CD4-positive, alpha-beta memory T cell (primary cell): ENCODE data around the gene PGAP3. TPM values are rescaled to one million over a fixed set of nuclear protein-coding genes. Genes with fewer than 3 reads are reported as not detected.
"Not testable (repeated sequence)": the region's sequence is repeated elsewhere in the genome, so short reads cannot be mapped to it uniquely, and the experiment has no call there.

Source experiments
- CTCF ChIA-PET: fragments of 350-600 bp; sonication (Branson Sonifier 250); formaldehyde crosslinking; loops from one replicate; lab custom pipeline; 2021; ENCODE audit warnings: inconsistent platforms; ENCODE audit not compliant: partially characterized antibody; lab: Charles Lee
- POLR2A ChIA-PET: fragments of 350-600 bp; sonication (Branson Sonifier 250); formaldehyde crosslinking; loops from one replicate; lab custom pipeline; 2021; ENCODE audit not compliant: partially characterized antibody; lab: Charles Lee
- DNase-seq, 5 donors: peaks; one replicate each; pipeline versions ENCODE4 v3.0.0 to v3.0.0-alpha.2; 2020 to 2022; ENCODE audit warnings: mixed read lengths in 1 of 5
- H3K27ac ChIP-seq: one replicate; pipeline ENCODE4 v1.7.0; 2013; ENCODE audit warnings: low read depth, low read length
- H3K27me3 ChIP-seq: 2 replicates; pipeline ENCODE4 v1.7.0; 2013; ENCODE audit warnings: mild to moderate bottlenecking, low read length, moderate library complexity; ENCODE audit not compliant: insufficient read depth
- H3K36me3 ChIP-seq: 2 replicates; pipeline ENCODE4 v1.7.0; 2013; ENCODE audit warnings: mild to moderate bottlenecking, low read length, moderate library complexity; ENCODE audit not compliant: insufficient read depth
- H3K4me1 ChIP-seq: 2 replicates; pipeline ENCODE4 v1.7.0; 2013; ENCODE audit warnings: mild to moderate bottlenecking, low read length, moderate library complexity; ENCODE audit not compliant: insufficient read depth
- H3K4me3 ChIP-seq, 2 donors: one replicate each; pipeline ENCODE4 v1.7.0; 2013; ENCODE audit warnings: low read length in 2 of 2, mild to moderate bottlenecking in 1 of 2
- H3K9me3 ChIP-seq, 2 donors: one replicate each; pipeline ENCODE4 v1.7.0; 2013; ENCODE audit warnings: low read length in 2 of 2, control low read depth in 1 of 2; ENCODE audit not compliant: control insufficient read depth in 1 of 2
- H3K27ac Mint-ChIP-seq, 7 donors: one replicate each; pipeline ENCODE4 v1.8.0; 2020 to 2021; ENCODE audit warnings: mixed read lengths in 7 of 7, mild to moderate bottlenecking in 6 of 7, inconsistent platforms in 3 of 7, moderate library complexity in 3 of 7
- H3K27me3 Mint-ChIP-seq, 2 donors: one replicate each; pipeline ENCODE4 v1.8.0; 2020 to 2021; ENCODE audit warnings: mixed read lengths in 2 of 2
- H3K36me3 Mint-ChIP-seq, 2 donors: one replicate each; pipeline ENCODE4 v1.8.0; 2020 to 2021; ENCODE audit warnings: mixed read lengths in 2 of 2, inconsistent platforms in 1 of 2, mild to moderate bottlenecking in 1 of 2
- H3K4me1 Mint-ChIP-seq, 4 donors: one replicate each; pipeline ENCODE4 v1.8.0; 2020 to 2021; ENCODE audit warnings: mixed read lengths in 4 of 4, mild to moderate bottlenecking in 1 of 4
- H3K4me3 Mint-ChIP-seq, 8 donors: one replicate each; pipeline ENCODE4 v1.8.0; 2020 to 2021; ENCODE audit warnings: mixed read lengths in 8 of 8, mild to moderate bottlenecking in 7 of 8, moderate library complexity in 6 of 8, inconsistent platforms in 3 of 8
- H3K9me3 Mint-ChIP-seq, 8 donors: one replicate each; pipeline ENCODE4 v1.8.0; 2020 to 2021; ENCODE audit warnings: mixed read lengths in 8 of 8, mild to moderate bottlenecking in 5 of 8, inconsistent platforms in 3 of 8, moderate library complexity in 1 of 8
- intact Hi-C: fragments of 100-400 bp; cut with micrococcal nuclease; formaldehyde crosslinking; loops from one replicate; pipeline ENCODE4 v1.15.1; 2023
- polyA plus RNA-seq, 2 donors: library from polyadenylated mRNA; unstranded; fragments of 300-500 nt; fragmentation: Illumina TruSeq; gene quantifications; one replicate each; pipeline ENCODE4 v1.2.3, GENCODE V29; 2021
- total RNA-seq, 2 experiments: library from RNA; stranded (reverse); gene quantifications; one replicate each; pipeline ENCODE4 v1.2.3, GENCODE V29; 2021

PGAP3 gene
- total and polyA plus RNA-seq, 4 experiments from 2014 or later, result 22.1 to 30.5 (median 28.0) TPM

DNA sequence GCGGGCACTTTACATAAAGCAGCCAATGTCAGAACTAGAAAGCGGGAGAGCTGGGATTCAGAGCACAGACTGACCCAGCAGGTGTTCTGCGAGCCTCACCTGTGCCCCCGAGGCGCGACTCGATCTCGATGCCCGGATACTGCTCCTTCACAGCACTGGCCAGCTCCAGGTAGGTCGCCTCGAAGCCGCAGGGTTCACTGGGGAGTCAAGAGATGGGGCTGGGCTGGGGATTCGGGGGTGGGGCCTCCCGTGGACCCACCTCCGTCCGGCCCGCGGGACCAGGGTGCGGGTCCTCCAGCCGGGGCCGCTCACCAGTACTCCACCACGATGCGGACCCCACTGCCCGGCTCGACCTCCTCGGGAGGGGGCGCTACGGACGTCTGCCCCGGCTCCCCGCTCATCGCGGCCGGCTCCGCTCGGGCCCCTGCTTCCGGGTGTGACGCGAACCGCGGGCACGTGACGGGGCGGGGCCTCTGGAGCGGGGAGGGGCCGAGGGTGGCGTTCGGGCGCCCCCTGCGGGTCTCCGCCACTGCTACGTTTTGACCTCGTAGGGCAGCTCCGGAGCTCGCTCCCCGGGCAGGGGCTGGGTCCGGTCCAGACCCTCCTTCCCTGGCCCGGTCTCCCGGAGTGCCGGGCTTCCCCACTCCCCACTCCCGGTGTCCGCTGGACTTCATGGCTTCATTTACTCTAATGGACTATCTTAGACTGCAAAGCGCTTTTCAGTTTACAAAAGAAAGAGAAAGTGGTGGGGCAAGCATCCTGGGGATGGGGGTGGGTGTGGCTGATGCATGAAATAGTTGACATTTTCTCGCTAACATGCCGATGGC, 42.5 kb upstream of the PGAP3 start, which contains the start of gene MIEN1:
TSS of gene MIEN1 (minus strand) at position 438 of the 827 bp plus-strand sequence. CDS start at position 401, 37 bp downstream.
- ChIA-PET CTCF (interaction anchor here (0.6 to 4.6 kb wide), 34 partner anchors 10 to 192 kb away, joined by 3 to 47 read pairs (median 4); partner anchors contain the start of genes PGAP3 and PNMT), POLR2A (interaction anchor here (0.6 to 4.8 kb wide), 38 partner anchors 9 to 399 kb away, joined by 3 to 59 read pairs (median 5); partner anchors contain the start of genes IKZF3, PGAP3, PNMT and PSMD3)
- DNase-seq, result peak; percentile 87 to 97 (median 93)
- peak within 1 kb of the TSS; percentile 91 for H3K27ac ChIP-seq
- Mint-ChIP-seq H3K27me3 (no peaks in the 10 kb centered on the region), H3K9me3 (peaks cover 0 to 8% (median 0%) of the 10 kb centered on the region in 8 donors), H3K27ac (peak within 1 kb of the TSS; percentile 86 to 95 (median 93)), H3K4me1 (peaks cover 6 to 33% (median 12%) of the 10 kb centered on the region in 4 donors), H3K36me3 (peaks cover 9 to 25% of the 10 kb centered on the region in 2 donors), H3K4me3 (peak within 1 kb of the TSS; percentile 90 to 94 (median 92))
- no peaks in the 10 kb centered on the region for H3K9me3 ChIP-seq
- intact Hi-C loops, result loop anchor here (1.0 to 2.0 kb wide), 9 partner anchors 8 to 250 kb away; partner anchors contain the start of genes IKZF3, PGAP3, PNMT and PSMD3
- H3K4me3 ChIP-seq, result peak within 1 kb of the TSS; percentile 92 to 94
- no peaks in the 10 kb centered on the region for H3K27me3 ChIP-seq
- H3K36me3 ChIP-seq, result peaks cover 12% of the 10 kb centered on the region
- H3K4me1 ChIP-seq, result peaks cover 22% of the 10 kb centered on the region

DNA sequence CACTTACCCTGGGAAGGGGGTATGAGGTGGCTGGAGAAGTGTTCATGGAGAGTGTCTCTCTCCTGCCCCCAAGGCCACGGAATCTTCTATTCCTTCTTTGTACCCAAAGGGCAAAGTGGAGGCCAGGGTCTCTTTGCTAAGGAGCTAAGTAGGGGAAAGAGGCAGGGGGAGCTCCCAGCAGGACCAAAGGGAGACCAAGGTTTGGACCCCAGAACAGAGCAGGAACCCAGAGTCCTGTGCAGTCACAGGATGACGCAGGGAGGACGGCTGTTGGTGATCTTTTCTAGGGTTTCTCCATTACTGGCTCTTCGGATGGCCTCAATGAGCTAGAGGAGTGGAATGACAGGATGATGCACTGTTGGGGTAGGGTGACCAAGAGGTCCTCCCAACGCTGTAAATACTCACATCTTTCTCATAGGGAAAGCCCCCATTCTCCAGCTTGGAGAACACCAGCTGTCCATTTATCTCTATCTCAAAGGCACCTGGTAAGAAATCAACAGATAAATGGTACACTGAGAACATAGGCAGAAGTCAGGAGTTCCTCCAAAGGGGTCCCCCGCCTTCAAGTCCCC, 41.5 kb upstream of the PGAP3 start:
- no peaks in the 10 kb centered on the region for H3K27me3 Mint-ChIP-seq
- ChIA-PET POLR2A (interaction anchor here (0.6 to 4.8 kb wide), 32 partner anchors 9 to 268 kb away, joined by 3 to 59 read pairs (median 5); partner anchors contain the start of genes IKZF3, PGAP3, PSMD3 and STARD3), CTCF (interaction anchor here (0.6 to 4.6 kb wide), 23 partner anchors 9 to 155 kb away, joined by 3 to 47 read pairs (median 4); partner anchors contain the start of gene PNMT)
- Histone ChIP-seq H3K27me3 (no peaks in the 10 kb centered on the region), H3K9me3 (no peaks in the 10 kb centered on the region), H3K4me1 (peaks cover 22% of the 10 kb centered on the region), H3K36me3 (peaks cover 12% of the 10 kb centered on the region), H3K27ac (peak overlapping the region; percentile 91), H3K4me3 (peak overlapping the region; percentile 83 to 92)
- H3K4me3 Mint-ChIP-seq, result peak overlapping the region; percentile 90 to 94 (median 92)
- H3K36me3 Mint-ChIP-seq, result peaks cover 9 to 25% of the 10 kb centered on the region in 2 donors
- H3K9me3 Mint-ChIP-seq, result peaks cover 0 to 6% (median 0%) of the 10 kb centered on the region in 8 donors
- peak overlapping the region in 6 of 7 donors; percentile 86 to 94 (median 94) for H3K27ac Mint-ChIP-seq
- intact Hi-C loops, result no loop called here
- peaks cover 7 to 33% (median 12%) of the 10 kb centered on the region in 4 donors for H3K4me1 Mint-ChIP-seq
- DNase-seq, result no peak

DNA sequence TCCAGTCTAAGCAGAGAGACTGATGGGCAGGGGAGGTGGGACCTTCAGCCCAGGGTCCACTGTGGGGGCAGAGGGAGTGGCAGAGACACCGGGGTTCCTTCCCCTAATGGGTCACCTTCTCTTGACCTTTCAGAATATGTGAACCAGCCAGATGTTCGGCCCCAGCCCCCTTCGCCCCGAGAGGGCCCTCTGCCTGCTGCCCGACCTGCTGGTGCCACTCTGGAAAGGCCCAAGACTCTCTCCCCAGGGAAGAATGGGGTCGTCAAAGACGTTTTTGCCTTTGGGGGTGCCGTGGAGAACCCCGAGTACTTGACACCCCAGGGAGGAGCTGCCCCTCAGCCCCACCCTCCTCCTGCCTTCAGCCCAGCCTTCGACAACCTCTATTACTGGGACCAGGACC, 39.7 kb upstream of the PGAP3 start:
- Histone ChIP-seq H3K9me3 (no peaks in the 10 kb centered on the region), H3K4me1 (peaks cover 22% of the 10 kb centered on the region), H3K36me3 (peaks cover 12% of the 10 kb centered on the region), H3K27ac (no peak overlapping the region), H3K4me3 (no peak overlapping the region), H3K27me3 (no peaks in the 10 kb centered on the region)
- no peaks in the 10 kb centered on the region for H3K27me3 Mint-ChIP-seq
- ChIA-PET CTCF (interaction anchor here (4.6 kb wide), 1 partner anchor 74 kb away, joined by 30 read pairs; no protein-coding TSS in a partner anchor), POLR2A (no interaction called here)
- no peak overlapping the region for H3K27ac Mint-ChIP-seq
- H3K36me3 Mint-ChIP-seq, result peaks cover 12 to 25% of the 10 kb centered on the region in 2 donors
- DNase-seq, result no peak
- H3K9me3 Mint-ChIP-seq, result peaks cover 0 to 4% (median 0%) of the 10 kb centered on the region in 8 donors
- H3K4me3 Mint-ChIP-seq, result no peak overlapping the region
- intact Hi-C loops, result no loop called here
- peaks cover 7 to 33% (median 12%) of the 10 kb centered on the region in 4 donors for H3K4me1 Mint-ChIP-seq

- intact Hi-C loops, result no loop called here
- peaks cover 12% of the 10 kb centered on the region for H3K36me3 ChIP-seq
- H3K4me3 Mint-ChIP-seq, result no peak overlapping the region
- H3K36me3 Mint-ChIP-seq, result peaks cover 12 to 25% of the 10 kb centered on the region in 2 donors
- no peaks in the 10 kb centered on the region for H3K27me3 ChIP-seq
- no peak overlapping the region for H3K27ac Mint-ChIP-seq
- ChIA-PET POLR2A (interaction anchor here (0.5 kb wide), 1 partner anchor 212 kb away, joined by 3 read pairs; no protein-coding TSS in a partner anchor), CTCF (no interaction called here)
- peaks cover 22% of the 10 kb centered on the region for H3K4me1 ChIP-seq
- no peak overlapping the region for H3K4me3 ChIP-seq
- H3K27me3 Mint-ChIP-seq, result no peaks in the 10 kb centered on the region
- H3K27ac ChIP-seq, result no peak overlapping the region
- H3K9me3 Mint-ChIP-seq, result peaks cover 0 to 1% (median 0%) of the 10 kb centered on the region in 8 donors
- no peak for DNase-seq
- peaks cover 5 to 33% (median 12%) of the 10 kb centered on the region in 4 donors for H3K4me1 Mint-ChIP-seq
- no peaks in the 10 kb centered on the region for H3K9me3 ChIP-seq
Measured at GRCh38 chr17:39726617-39727016, 38.8 kb upstream of the PGAP3 start.

- H3K27me3 Mint-ChIP-seq, intact Hi-C loops: not testable (repeated sequence)
- POLR2A ChIA-PET, result interaction anchor here (0.8 kb wide), 1 partner anchor 201 kb away, joined by 3 read pairs; no protein-coding TSS in a partner anchor
Measured at GRCh38 chr17:39725923-39726322, 38.1 kb upstream of the PGAP3 start.

DNA sequence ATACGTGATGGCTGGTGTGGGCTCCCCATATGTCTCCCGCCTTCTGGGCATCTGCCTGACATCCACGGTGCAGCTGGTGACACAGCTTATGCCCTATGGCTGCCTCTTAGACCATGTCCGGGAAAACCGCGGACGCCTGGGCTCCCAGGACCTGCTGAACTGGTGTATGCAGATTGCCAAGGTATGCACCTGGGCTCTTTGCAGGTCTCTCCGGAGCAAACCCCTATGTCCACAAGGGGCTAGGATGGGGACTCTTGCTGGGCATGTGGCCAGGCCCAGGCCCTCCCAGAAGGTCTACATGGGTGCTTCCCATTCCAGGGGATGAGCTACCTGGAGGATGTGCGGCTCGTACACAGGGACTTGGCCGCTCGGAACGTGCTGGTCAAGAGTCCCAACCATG, 36.9 kb upstream of the PGAP3 start:
- no peak for DNase-seq
- Histone ChIP-seq H3K9me3 (no peaks in the 10 kb centered on the region), H3K27me3 (no peaks in the 10 kb centered on the region), H3K36me3 (peaks cover 12% of the 10 kb centered on the region), H3K4me1 (peaks cover 10% of the 10 kb centered on the region), H3K27ac (no peak overlapping the region), H3K4me3 (no peak overlapping the region)
- Mint-ChIP-seq H3K9me3 (no peaks in the 10 kb centered on the region), H3K4me3 (no peak overlapping the region), H3K27ac (no peak overlapping the region), H3K27me3 (no peaks in the 10 kb centered on the region), H3K36me3 (peaks cover 12 to 21% of the 10 kb centered on the region in 2 donors), H3K4me1 (peaks cover 3 to 25% (median 9%) of the 10 kb centered on the region in 4 donors)
- CTCF ChIA-PET, result no interaction called here
- intact Hi-C loops, result no loop called here
- POLR2A ChIA-PET, result no interaction called here

More at GRCh38 chr17:39725923-39726322, 38.1 kb upstream of the PGAP3 start:
- peaks cover 18% of the 10 kb centered on the region for H3K4me1 ChIP-seq
- H3K9me3 ChIP-seq, DNase-seq, H3K27ac ChIP-seq, H3K9me3 Mint-ChIP-seq, H3K27me3 ChIP-seq, H3K4me3 Mint-ChIP-seq, H3K4me3 ChIP-seq: not testable (repeated sequence)
- peaks cover 12% of the 10 kb centered on the region for H3K36me3 ChIP-seq
- H3K27ac Mint-ChIP-seq, result peak overlapping the region in 2 of 7 donors; percentile 55 to 56
- peaks cover 12 to 25% of the 10 kb centered on the region in 2 donors for H3K36me3 Mint-ChIP-seq
- peaks cover 5 to 29% (median 12%) of the 10 kb centered on the region in 4 donors for H3K4me1 Mint-ChIP-seq
- CTCF ChIA-PET, result interaction anchor here (1.3 kb wide), 1 partner anchor 18 kb away, joined by 4 read pairs; no protein-coding TSS in a partner anchor
